DOHH2 (cell line): ENCODE measurements around the gene RUNX1.

Experiments
- EZH2phosphoT487 ChIP-seq: fragments of 200-600 bp; sonication (generic); IDR thresholded peaks from 2 replicates; pipeline ENCODE4 v1.6.1; 2017; ENCODE audit warnings: borderline replicate concordance, mild to moderate bottlenecking, antibody characterized with exemption, low read length, moderate library complexity, mixed read lengths
- TF ChIP-seq, protein P1 (sequence below): fragments of 200-600 bp; sonication (generic); IDR thresholded peaks from one replicate; pipeline ENCODE4 v1.5.1; 2014; ENCODE audit warnings: antibody characterized with exemption, mild to moderate bottlenecking, low read depth, low read length; ENCODE audit not compliant: poor library complexity, severe bottlenecking

DNA sequence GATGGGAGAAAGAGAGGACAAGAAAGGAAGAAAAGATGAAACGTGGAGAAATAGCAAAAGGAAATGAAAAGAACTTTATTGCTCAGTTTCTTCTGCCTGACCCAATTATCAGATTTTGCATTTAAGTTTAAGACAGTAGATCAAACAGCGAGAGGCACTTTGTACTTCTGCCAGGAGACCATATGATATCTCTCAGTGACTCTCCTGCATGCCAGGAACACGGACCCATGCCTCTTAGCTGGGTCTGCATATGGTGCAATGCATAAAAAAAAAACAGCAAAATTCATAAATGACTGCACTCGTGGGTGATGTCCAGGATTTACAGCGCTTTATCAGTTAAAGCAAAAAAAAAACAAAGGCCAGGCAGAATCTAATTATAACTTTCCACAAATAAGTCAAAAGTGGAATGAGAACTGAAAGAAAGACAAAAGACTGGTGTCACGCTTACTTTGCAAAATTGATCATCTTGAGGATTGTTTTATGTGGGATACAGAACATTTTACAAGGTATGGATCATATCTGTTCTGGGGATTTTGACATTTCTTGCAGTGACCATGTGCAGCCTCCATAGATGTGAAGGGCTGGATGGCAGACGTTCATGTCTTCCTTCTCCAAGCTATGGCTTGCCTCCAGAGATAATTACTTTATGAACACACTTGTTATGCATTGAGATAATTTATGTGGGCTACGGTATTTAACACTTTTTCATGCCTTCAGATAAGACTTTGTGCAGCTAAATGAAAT lies 79.5 kb downstream of the RUNX1 start:
- TF ChIP-seq, protein P1, sequence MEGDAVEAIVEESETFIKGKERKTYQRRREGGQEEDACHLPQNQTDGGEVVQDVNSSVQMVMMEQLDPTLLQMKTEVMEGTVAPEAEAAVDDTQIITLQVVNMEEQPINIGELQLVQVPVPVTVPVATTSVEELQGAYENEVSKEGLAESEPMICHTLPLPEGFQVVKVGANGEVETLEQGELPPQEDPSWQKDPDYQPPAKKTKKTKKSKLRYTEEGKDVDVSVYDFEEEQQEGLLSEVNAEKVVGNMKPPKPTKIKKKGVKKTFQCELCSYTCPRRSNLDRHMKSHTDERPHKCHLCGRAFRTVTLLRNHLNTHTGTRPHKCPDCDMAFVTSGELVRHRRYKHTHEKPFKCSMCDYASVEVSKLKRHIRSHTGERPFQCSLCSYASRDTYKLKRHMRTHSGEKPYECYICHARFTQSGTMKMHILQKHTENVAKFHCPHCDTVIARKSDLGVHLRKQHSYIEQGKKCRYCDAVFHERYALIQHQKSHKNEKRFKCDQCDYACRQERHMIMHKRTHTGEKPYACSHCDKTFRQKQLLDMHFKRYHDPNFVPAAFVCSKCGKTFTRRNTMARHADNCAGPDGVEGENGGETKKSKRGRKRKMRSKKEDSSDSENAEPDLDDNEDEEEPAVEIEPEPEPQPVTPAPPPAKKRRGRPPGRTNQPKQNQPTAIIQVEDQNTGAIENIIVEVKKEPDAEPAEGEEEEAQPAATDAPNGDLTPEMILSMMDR = no peak
- TF ChIP-seq EZH2phosphoT487 = no peak
